ES-I3 (cell line): Measurements from ENCODE around the gene PHF23.
A peak's percentile ranks its signal among the peaks of the same experiment; 100 is the strongest.

Experiments used
- H3K36me3 ChIP-seq: 2 replicates; pipeline ENCODE4 v1.6.1; 2013; ENCODE audit warnings: mild to moderate bottlenecking, low read length, control low read depth, moderate library complexity; ENCODE audit not compliant: insufficient read depth
- H3K4me1 ChIP-seq: 2 replicates; pipeline ENCODE4 v1.6.1; 2013; ENCODE audit warnings: mild to moderate bottlenecking, control low read depth, low read length; ENCODE audit not compliant: insufficient read depth
- H3K9ac ChIP-seq: 2 replicates; pipeline ENCODE4 v1.6.1; 2013; ENCODE audit warnings: low read depth, mild to moderate bottlenecking, low read length, moderate library complexity
- H3K9me3 ChIP-seq: 2 replicates; pipeline ENCODE4 v1.6.1; 2013; ENCODE audit warnings: mild to moderate bottlenecking, low read length, moderate library complexity; ENCODE audit not compliant: control insufficient read depth, insufficient read depth

The PHF23 gene

DNA sequence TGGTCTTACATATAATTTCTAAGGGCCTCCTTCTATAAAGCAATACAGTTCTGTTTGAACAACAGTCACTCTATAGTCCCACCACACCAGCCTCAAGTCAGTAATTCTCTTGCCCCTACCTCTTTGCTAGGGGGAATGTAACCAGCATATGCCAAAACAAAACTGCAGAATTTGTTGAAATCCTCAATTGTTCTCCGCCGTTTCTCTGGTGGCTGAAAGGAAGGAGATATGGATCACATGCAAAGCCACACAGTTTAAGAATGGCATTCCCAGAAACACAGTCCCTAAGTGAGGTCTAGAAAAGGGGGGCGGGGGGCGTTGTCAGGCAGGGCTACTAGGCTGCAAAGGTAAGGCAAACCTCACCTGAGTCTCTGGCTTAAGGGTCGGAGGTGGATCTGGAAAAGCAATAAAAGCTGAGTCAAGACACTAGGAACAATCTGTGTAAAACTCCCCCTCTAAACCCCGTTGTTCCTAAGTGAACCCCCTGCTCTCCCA lies 1.9 kb downstream of the PHF23 start:
- peaks cover 18% of the 10 kb centered on the region for H3K4me1 ChIP-seq
- H3K9me3 ChIP-seq, result no peaks in the 10 kb centered on the region
- peak overlapping the region; percentile 58; the same call in 1 of the 2 replicates for H3K9ac ChIP-seq
- peaks cover 10% of the 10 kb centered on the region for H3K36me3 ChIP-seq

DNA sequence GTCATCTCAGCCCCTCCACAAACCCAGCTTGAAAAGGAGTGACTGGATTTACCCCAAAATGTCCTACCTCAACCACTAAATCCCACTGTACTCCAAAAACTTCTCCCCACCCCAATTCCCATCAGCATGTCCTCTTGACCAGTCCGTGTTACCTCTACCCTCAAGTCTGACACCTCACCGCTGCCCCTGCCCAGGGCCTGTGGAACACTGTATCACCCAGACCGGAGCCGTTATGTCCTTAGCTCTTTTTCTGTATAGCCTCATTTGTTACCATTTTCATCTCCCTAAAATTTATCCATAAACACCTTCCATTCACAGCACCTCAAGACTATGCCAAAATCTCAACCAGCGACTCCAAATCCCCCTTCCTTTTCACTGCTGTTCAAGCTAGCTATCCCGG lies 2.4 kb downstream of the PHF23 start:
- Histone ChIP-seq H3K9me3 (no peaks in the 10 kb centered on the region), H3K36me3 (peaks cover 10% of the 10 kb centered on the region), H3K9ac (no peak overlapping the region), H3K4me1 (peaks cover 23% of the 10 kb centered on the region)

DNA sequence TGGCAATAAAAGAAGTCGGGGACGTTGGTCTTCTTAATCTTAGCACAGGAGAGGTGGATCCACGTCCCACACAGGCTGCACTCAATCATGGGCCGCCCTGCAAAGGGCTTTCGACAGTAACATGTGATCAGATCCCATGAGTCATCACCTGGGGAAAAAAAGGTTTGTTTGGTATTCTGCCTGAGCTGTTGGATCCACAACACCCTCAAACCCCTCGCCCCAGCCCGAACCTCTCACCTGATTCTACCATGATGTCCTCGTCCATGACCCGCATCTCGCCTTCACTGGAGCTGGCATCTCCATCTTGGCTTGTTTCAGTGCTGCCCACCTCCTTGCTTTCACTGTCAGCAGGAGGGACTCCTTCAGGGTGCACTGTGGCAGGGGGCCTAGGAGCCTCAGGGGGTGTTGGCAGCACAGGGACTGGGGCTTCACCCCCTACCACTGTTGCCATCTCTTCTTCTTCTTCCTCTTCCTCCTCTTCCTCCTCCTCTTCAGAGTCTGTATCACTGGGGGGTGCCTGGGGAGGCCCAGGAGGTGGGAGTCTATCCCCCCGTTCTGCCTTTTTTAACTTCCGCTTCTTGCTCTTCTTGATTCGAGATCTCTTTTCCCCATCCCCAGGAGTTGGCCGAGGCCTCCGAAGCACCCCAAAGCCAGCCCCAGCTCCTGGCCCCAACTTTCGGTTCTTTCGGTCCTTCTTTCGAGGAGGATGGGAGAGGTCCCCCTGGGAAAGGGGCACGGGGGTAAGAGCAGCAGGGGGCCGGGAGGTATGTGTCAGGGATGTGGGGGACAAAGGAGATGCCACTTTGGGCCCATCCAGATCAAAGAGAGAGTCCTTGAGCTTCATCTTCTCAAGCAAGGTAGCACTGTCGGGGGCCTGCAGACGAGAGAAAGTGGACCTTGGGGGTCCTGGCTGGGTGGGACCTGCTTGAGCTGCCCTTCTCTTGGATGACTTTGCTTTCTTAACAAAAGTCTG lies 3.3 kb downstream of the PHF23 start:
- Histone ChIP-seq H3K9me3 (no peaks in the 10 kb centered on the region), H3K9ac (no peak overlapping the region), H3K36me3 (peaks cover 10% of the 10 kb centered on the region), H3K4me1 (peaks cover 17% of the 10 kb centered on the region)

DNA sequence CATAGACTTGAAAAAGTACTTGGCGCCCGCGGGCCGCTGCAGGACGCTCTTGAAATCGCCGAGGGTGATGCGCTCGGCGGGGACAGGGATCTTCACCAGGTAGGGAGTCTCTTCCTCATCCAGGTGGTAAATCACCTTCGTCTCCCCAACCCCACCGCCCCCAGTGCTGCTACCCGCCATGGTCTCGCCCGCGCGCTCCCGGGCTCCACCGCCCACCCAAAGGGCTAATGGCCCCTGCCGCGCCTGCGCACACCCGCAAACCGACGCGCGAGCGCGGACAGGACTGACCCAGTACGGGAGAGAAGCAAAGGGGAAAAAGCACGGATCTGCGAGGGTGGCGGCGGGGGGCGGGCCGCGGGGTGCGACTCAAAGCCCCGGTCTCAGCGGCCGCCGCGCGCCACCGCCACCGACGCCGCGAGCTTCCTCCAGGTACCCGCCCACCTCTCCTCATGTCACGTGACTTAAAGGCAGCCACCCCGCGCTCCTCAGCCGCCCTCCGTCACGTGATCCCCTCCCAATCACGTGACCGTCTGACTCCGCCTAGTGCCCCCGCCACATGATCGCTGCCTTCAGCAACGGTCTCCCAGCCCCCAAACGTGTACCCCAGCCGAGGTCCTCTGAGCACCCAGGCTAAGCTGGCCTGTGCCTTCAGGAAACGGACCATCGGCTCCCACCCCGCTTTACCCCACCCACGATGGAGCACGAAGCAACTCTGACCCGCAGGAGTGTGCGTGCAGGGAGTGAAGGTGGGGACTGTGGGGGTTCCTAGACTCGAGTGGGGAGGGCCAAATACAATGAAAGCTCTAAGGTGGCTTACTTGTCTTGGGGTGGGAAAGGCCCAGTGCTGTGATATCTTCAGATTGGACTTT lies 4.9 kb downstream of the PHF23 start, which contains the start of gene DVL2:
Gene DVL2, minus strand, starts transcription at position 435 of the 869 bp plus-strand sequence. Its CDS starts 255 bp downstream, at position 180.
- Histone ChIP-seq H3K9me3 (no peaks in the 10 kb centered on the region), H3K36me3 (peaks cover 15% of the 10 kb centered on the region), H3K4me1 (peaks cover 10% of the 10 kb centered on the region), H3K9ac (peak within 1 kb of the TSS; percentile 98)

DNA sequence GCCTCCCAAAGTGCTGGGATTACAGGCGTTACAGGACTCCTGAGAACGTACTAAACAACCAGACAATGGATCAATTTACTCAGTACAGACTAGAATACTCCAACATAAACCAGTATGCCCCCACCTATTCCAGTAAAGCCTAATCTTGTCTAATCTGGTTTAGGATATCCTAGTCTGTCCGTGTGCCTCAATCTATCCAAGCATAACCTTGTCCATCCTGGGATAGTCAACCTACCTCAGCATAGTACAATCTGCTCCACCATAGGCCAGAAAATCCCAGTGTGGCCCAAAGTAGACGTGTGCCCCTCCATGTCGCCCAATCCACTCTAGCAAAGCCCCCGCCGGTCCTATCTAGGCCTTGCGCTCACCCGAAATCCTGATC lies 5.6 kb downstream of the PHF23 start:
- H3K9ac ChIP-seq, result peak overlapping the region; percentile 98
- H3K36me3 ChIP-seq, result peaks cover 15% of the 10 kb centered on the region
- peaks cover 10% of the 10 kb centered on the region for H3K4me1 ChIP-seq
- H3K9me3 ChIP-seq, result no peaks in the 10 kb centered on the region

DNA sequence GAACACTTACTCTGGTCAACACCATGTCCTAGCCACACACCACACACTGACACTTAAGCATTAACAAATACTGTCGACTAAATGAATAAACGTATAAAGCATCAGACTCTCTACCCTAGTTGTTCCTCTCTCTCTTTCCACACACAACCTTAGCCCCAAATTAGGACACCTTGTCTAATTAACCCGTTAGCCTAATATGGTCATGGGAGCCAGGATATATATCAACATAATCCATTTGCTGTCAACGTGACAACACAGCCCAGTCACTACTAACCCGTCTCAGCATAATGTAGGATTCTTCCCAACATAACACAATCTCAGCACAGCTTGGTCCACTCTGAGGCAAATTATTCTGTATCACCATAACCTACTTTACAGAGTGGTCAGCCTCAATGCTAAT lies 7.1 kb downstream of the PHF23 start:
- Histone ChIP-seq H3K9me3 (no peaks in the 10 kb centered on the region), H3K36me3 (peaks cover 22% of the 10 kb centered on the region), H3K4me1 (peaks cover 6% of the 10 kb centered on the region), H3K9ac (no peak overlapping the region; the same call in 1 of the 2 replicates)

DNA sequence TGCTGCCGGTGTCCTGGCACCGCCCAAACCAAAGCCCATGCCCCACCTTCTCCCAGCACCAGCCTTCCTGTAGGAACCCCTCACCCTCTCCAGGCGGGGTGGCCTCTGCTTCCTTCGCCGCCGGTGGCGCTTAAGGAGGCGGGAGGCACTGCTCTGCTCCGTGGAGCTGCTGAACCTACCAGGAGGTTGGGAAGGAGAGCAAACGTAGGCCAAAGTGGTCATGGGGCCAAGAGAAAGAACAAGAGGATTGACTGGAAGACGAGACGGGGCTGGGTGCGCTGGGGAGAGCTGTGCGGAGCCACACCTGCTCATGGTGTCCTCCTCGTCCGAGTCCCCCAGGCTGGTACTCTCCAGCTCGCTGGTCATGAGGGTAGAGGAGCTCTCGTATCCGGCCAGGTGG lies 9.8 kb downstream of the PHF23 start:
- H3K36me3 ChIP-seq, result peaks cover 15% of the 10 kb centered on the region; the same call in 1 of the 2 replicates
- H3K9me3 ChIP-seq, result no peaks in the 10 kb centered on the region
- H3K9ac ChIP-seq, result no peak overlapping the region
- H3K4me1 ChIP-seq, result peaks cover 4% of the 10 kb centered on the region; the same call in 1 of the 2 replicates

DNA sequence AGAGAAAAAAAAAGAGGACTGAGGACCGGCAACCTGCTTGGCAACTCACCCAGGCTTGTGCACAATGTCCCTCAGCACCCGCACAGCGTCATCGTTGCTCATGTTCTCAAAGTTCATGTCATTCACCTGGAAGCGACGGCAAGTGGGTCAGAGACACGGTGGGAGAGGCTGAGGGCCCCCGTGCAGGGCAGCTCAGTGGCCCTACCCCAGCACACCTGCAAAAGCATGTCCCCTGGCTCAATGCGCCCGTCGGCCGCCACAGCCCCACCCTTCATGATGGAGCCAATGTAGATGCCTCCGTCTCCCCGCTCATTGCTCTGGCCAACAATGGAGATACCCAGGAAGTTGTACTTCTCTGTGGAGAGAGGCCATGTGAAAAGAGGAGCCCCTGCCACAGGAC lies 10.3 kb downstream of the PHF23 start:
- Histone ChIP-seq H3K36me3 (peaks cover 16% of the 10 kb centered on the region; the same call in 1 of the 2 replicates), H3K9ac (no peak overlapping the region), H3K4me1 (peaks cover 4% of the 10 kb centered on the region; the same call in 1 of the 2 replicates), H3K9me3 (no peaks in the 10 kb centered on the region)

DNA sequence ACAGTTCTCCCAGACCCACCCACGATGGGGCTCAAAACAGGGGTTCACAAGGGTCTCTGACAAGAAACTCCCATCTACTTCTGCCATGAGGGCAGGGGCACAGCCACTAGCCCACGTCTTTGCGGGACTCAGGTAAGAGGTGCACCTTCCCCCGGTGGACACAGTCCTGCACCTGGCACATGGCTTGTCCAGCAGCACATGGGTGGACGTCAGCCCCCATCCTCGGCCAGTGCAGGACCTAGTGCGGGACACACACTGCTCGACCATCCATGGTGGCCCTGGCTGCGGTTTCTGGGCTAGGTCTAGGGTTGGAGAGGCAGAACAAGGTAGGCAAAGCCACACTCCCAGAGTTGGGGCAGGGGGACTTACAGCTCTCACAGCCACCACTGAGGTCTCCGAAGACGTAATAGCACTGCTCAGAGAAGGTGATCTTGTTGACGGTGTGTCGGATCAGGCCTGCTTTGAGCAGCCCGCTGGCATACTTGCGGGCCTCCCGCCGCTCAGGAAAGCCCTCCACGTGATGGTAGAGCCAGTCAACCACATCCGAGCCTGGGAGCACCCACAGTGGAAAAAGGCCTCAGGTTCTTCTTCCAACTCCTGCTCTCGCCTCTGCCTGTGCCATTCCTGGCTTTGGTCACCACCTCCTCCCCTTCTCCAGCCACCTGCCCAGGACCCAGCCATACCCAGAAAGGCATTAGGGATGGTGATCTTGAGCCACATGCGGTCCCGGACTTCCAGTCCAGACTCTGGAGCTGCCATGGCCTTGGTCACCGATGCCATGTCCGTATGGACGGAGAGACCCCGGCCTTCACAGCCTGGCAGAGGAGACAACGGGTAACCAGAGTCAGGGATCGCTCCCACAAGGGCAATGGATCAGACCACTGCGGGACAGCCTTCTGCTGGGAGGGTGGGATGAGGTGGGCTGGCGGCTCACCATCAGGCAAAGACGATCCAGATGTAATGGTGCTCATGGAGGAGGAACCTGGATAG lies 12.2 kb downstream of the PHF23 start:
- Histone ChIP-seq H3K9me3 (no peaks in the 10 kb centered on the region), H3K4me1 (peaks cover 2% of the 10 kb centered on the region; the same call in 1 of the 2 replicates), H3K9ac (no peak overlapping the region), H3K36me3 (peaks cover 22% of the 10 kb centered on the region; the same call in 1 of the 2 replicates)

DNA sequence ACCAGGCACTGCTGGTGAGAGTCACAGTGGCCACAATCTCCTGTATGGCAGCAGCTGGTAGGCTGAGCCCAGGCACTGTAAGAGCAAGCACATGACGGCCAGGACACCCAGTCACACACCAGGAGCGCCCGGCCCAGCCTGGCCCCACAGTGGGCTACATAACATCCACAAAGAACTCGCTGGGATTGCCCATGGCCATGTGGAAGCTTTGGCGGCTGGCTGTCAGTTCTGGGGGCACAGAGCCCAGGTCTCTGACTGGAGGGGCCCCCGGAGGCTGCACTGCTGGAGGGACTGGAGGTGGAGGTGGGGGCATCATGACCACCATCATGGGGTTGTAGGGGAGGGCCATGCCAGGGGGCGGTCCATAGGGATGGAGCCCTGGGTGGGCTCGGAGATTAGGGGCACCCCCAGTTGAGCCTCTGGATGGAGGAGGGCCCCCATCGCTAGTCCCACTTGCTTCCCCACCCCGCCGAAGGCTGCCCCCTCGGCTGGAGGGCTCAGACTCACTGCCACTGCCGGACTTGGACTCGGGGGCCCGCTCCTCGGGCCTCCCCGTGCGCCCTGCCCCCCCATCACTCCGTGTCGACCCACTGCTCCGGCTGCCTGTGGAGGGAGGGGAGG lies 13.4 kb downstream of the PHF23 start:
- Histone ChIP-seq H3K9ac (no peak overlapping the region), H3K36me3 (peaks cover 22% of the 10 kb centered on the region; the same call in 1 of the 2 replicates), H3K4me1 (no peaks in the 10 kb centered on the region; the same call in 1 of the 2 replicates), H3K9me3 (no peaks in the 10 kb centered on the region)

DNA sequence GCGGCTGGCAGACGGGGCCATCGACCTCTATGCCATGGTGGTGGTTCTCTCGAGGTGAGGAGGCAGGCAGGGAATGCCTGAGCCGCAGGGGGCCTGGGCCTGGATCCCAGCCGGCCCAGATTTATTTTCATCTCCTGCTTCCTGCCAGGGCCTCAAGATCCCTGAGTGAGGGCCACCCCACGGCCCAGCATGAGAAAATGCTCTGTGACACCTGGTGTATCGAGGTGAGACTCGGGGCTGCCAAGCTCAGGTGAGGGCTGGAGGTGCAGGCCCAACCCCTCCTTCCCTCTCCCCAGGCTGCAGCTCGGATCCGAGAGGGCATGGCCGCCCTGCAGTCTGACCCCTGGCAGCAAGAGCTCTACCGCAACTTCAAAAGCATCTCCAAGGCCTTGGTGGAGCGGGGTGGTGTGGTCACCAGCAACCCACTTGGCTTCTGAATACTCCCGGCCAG lies 14.6 kb downstream of the PHF23 start:
- Histone ChIP-seq H3K9ac (no peak overlapping the region), H3K9me3 (no peaks in the 10 kb centered on the region), H3K36me3 (peaks cover 17% of the 10 kb centered on the region; the same call in 1 of the 2 replicates), H3K4me1 (no peaks in the 10 kb centered on the region; the same call in 1 of the 2 replicates)

DNA sequence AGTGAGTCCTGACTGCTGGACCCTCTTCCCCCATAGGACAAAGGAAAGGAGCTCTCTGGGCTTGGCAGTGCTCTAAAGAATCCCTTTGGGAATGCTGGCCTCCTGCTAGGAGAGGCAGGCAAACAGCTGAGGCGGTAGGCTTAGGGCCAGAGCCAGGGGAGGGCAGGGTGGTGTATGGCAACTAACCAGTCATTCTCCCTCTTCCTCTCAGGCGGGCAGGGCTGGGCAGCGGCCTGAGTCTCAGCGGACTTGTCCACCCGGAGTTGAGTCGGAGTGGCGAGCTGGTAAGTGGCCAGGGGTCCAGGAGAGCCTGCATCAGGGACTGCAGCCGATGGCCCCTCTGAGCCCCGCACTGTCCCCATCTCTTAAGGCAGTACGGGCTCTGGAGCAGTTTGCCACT lies 15.1 kb downstream of the PHF23 start:
- peaks cover 17% of the 10 kb centered on the region; the same call in 1 of the 2 replicates for H3K36me3 ChIP-seq
- no peaks in the 10 kb centered on the region; the same call in 1 of the 2 replicates for H3K4me1 ChIP-seq
- H3K9me3 ChIP-seq, result no peaks in the 10 kb centered on the region
- no peak overlapping the region for H3K9ac ChIP-seq

DNA sequence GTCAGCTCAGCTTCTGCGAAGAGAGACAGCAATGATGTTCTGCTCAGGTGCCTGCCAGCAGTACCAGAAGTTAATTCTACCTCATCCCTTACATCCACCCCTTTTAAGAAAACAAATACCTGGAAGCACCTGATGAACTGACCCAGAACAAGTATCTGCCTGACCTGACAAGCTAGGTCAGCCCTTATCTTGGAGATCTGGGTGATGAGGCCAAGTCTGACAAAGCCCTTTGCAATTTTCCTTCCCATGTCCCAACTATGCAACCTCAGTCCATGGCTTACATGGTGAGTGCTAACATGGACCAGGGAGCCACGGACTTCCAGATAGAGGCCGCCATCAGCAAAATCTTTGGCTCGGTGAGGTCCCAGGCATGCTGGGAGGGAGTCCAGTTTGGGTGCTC lies 15.9 kb downstream of the PHF23 start:
- Histone ChIP-seq H3K9me3 (no peaks in the 10 kb centered on the region), H3K36me3 (peaks cover 15% of the 10 kb centered on the region; the same call in 1 of the 2 replicates), H3K4me1 (peaks cover 4% of the 10 kb centered on the region; the same call in 1 of the 2 replicates), H3K9ac (no peak overlapping the region)
